ENCODE results near the gene VGLL4.
"Not testable (repeated sequence)": the region's sequence is repeated elsewhere in the genome, so short reads cannot be mapped to it uniquely, and the experiment has no call there.

Gene VGLL4

GRCh38 chr3:11581237-11582190 lies 62.2 kb downstream of the VGLL4 start:
- no peak for DNase-seq

GRCh38 chr3:11580645-11581044 lies 63.1 kb downstream of the VGLL4 start:
- no peak for DNase-seq

GRCh38 chr3:11578169-11578568 lies 65.5 kb downstream of the VGLL4 start:
- no peak for DNase-seq

- no peak for DNase-seq
Observed at GRCh38 chr3:11576453-11576852, 67.3 kb downstream of the VGLL4 start.

GRCh38 chr3:11575677-11576076 lies 68.0 kb downstream of the VGLL4 start:
- DNase-seq, result no peak

- no peak for DNase-seq
Observed at GRCh38 chr3:11574981-11575669, 68.6 kb downstream of the VGLL4 start.

- not testable (repeated sequence) for DNase-seq
Observed at GRCh38 chr3:11572660-11573059, 71.1 kb downstream of the VGLL4 start.

GRCh38 chr3:11570789-11571495 lies 72.8 kb downstream of the VGLL4 start:
- DNase-seq, result no peak

- no peak for DNase-seq
Observed at GRCh38 chr3:11570251-11570650, 73.5 kb downstream of the VGLL4 start.

- no peak for DNase-seq
Observed at GRCh38 chr3:11569156-11569741, 74.5 kb downstream of the VGLL4 start.

GRCh38 chr3:11568503-11569155 lies 75.1 kb downstream of the VGLL4 start:
- DNase-seq, result no peak

GRCh38 chr3:11567516-11568467 lies 75.9 kb downstream of the VGLL4 start:
- no peak for DNase-seq

- DNase-seq, result no peak
Observed at GRCh38 chr3:11566916-11567315, 76.8 kb downstream of the VGLL4 start.

- no peak for DNase-seq
Observed at GRCh38 chr3:11566478-11566877, 77.2 kb downstream of the VGLL4 start.

- DNase-seq, result no peak
Observed at GRCh38 chr3:11565932-11566331, 77.8 kb downstream of the VGLL4 start.

GRCh38 chr3:11565492-11565891 lies 78.2 kb downstream of the VGLL4 start:
- no peak for DNase-seq

- DNase-seq, result no peak
Observed at GRCh38 chr3:11565072-11565471, 78.6 kb downstream of the VGLL4 start.

- no peak for DNase-seq
Observed at GRCh38 chr3:11564577-11565001, 79.1 kb downstream of the VGLL4 start.

- DNase-seq, result no peak
Observed at GRCh38 chr3:11563865-11564185, 79.9 kb downstream of the VGLL4 start.

GRCh38 chr3:11563159-11563864 lies 80.4 kb downstream of the VGLL4 start:
- no peak for DNase-seq

All from NCI-H1048 (cell line).